Nephron progenitor cell (in vitro differentiated cells): ENCODE data around the gene GNS.

Experiments
- DNase-seq: peaks from one replicate; pipeline ENCODE4 v3.0.0; 2021
- H3K27ac Mint-ChIP-seq: 2 replicates; pipeline ENCODE4 v1.8.0; 2021; ENCODE audit warnings: mild to moderate bottlenecking, moderate library complexity, mixed read lengths
- H3K27me3 Mint-ChIP-seq: 2 replicates; pipeline ENCODE4 v1.8.0; 2021; ENCODE audit warnings: mild to moderate bottlenecking, low read depth, mixed read lengths; ENCODE audit not compliant: poor library complexity
- H3K36me3 Mint-ChIP-seq: 2 replicates; pipeline ENCODE4 v1.8.0; 2021; ENCODE audit warnings: low read depth, mixed read lengths
- H3K4me1 Mint-ChIP-seq: 2 replicates; pipeline ENCODE4 v1.8.0; 2021; ENCODE audit warnings: mixed read lengths
- H3K4me3 Mint-ChIP-seq: 2 replicates; pipeline ENCODE4 v1.8.0; 2021; ENCODE audit warnings: mild to moderate bottlenecking, moderate library complexity, mixed read lengths
- H3K9me3 Mint-ChIP-seq: 2 replicates; pipeline ENCODE4 v1.8.0; 2021; ENCODE audit warnings: mild to moderate bottlenecking, moderate library complexity, mixed read lengths
- CTCF ChIP-seq: fragments of 200-600 bp; sonication (generic); IDR thresholded peaks from 2 replicates; pipeline ENCODE4 v1.5.0; 2021; ENCODE audit warnings: antibody characterized with exemption

GNS gene

GRCh38 chr12:64669270-64669842 is 89.8 kb downstream of the GNS start:
- H3K27ac Mint-ChIP-seq = peak overlapping the region; percentile 84
- H3K27me3 Mint-ChIP-seq = peaks cover 6% of the 10 kb centered on the region
- TF ChIP-seq CTCF = no peak
- peaks cover 92% of the 10 kb centered on the region for H3K4me1 Mint-ChIP-seq
- DNase-seq = peak; percentile 60
- no peaks in the 10 kb centered on the region for H3K9me3 Mint-ChIP-seq
- H3K4me3 Mint-ChIP-seq = peak overlapping the region; percentile 47
- no peaks in the 10 kb centered on the region for H3K36me3 Mint-ChIP-seq

GRCh38 chr12:64667793-64668192 is 91.4 kb downstream of the GNS start:
- no peaks in the 10 kb centered on the region for H3K36me3 Mint-ChIP-seq
- H3K27ac Mint-ChIP-seq = peak overlapping the region; percentile 96
- H3K9me3 Mint-ChIP-seq = no peaks in the 10 kb centered on the region
- H3K4me1 Mint-ChIP-seq = peaks cover 82% of the 10 kb centered on the region
- DNase-seq = no peak
- no peak overlapping the region for H3K4me3 Mint-ChIP-seq
- peaks cover 6% of the 10 kb centered on the region for H3K27me3 Mint-ChIP-seq
- TF ChIP-seq CTCF = no peak

- peak overlapping the region; percentile 13 for H3K27ac Mint-ChIP-seq
- no peak overlapping the region for H3K4me3 Mint-ChIP-seq
- no peak for DNase-seq
- no peaks in the 10 kb centered on the region for H3K9me3 Mint-ChIP-seq
- peaks cover 6% of the 10 kb centered on the region for H3K27me3 Mint-ChIP-seq
- no peaks in the 10 kb centered on the region for H3K36me3 Mint-ChIP-seq
- TF ChIP-seq CTCF = no peak
- H3K4me1 Mint-ChIP-seq = peaks cover 76% of the 10 kb centered on the region
Measured at GRCh38 chr12:64666054-64666914, 92.9 kb downstream of the GNS start.

GRCh38 chr12:64665514-64665913 is 93.7 kb downstream of the GNS start:
- peaks cover 4% of the 10 kb centered on the region for H3K27me3 Mint-ChIP-seq
- H3K36me3 Mint-ChIP-seq = no peaks in the 10 kb centered on the region
- no peak for TF ChIP-seq CTCF
- H3K9me3 Mint-ChIP-seq = no peaks in the 10 kb centered on the region
- DNase-seq = no peak
- H3K27ac Mint-ChIP-seq = no peak overlapping the region
- no peak overlapping the region for H3K4me3 Mint-ChIP-seq
- peaks cover 69% of the 10 kb centered on the region for H3K4me1 Mint-ChIP-seq
